HCT116 (cell line): ENCODE measurements around the gene BRD2. TPM values are rescaled to one million over a fixed set of nuclear protein-coding genes. Genes with fewer than 3 reads are reported as not detected.

Experiments used
- ATAC-seq: fragments of 200-7000 bp; cut with Tn5 transposase; 2 replicates; pipeline ENCODE4 v1.9.1; 2020; ENCODE audit warnings: mild to moderate bottlenecking, moderate library complexity
- BruUV-seq: library from RNA; stranded (reverse); fragments of 400-500 nt; replicated peaks from 2 replicates; lab custom pipeline; 2021; lab: Mats Ljungman, UMichigan
- CTCF ChIA-PET: fragments of 300-600 bp; sonication (Branson Sonifier 250); formaldehyde crosslinking; loops from one replicate; lab custom pipeline; 2021; ENCODE audit warnings: antibody characterized with exemption; lab: Charles Lee
- POLR2A ChIA-PET: fragments of 300-600, 350-600 bp; sonication (Branson Sonifier 250); formaldehyde crosslinking; loops from one replicate; lab custom pipeline; 2021; ENCODE audit warnings: antibody characterized with exemption; lab: Charles Lee
- RAD21 ChIA-PET, 2 experiments: fragments of 300-600 bp; sonication (Branson Sonifier 250); formaldehyde crosslinking; loops; one replicate each; lab custom pipeline; 2023; ENCODE audit warnings: low total read pairs in 2 of 2; ENCODE audit not compliant: uncharacterized antibody in 2 of 2, unreplicated experiment in 2 of 2, low non-redundant PET in 1 of 2; lab: Charles Lee
- DNase-seq: peaks from one replicate; pipeline ENCODE4 v3.0.0-alpha.2; 2010; ENCODE audit warnings: low read depth, low spot score
- H2AFZ ChIP-seq: fragments of 200-600 bp; shearing (Covaris generic), sonication (generic); 2 replicates; pipeline ENCODE4 v1.6.1; 2017; ENCODE audit warnings: low read depth, mixed run types, mixed read lengths, antibody characterized with exemption, low read length; ENCODE audit not compliant: poor library complexity, severe bottlenecking
- H3K27ac ChIP-seq: 2 replicates; pipeline ENCODE4 v1.5.1; 2012; ENCODE audit warnings: low read depth, low read length
- H3K27me3 ChIP-seq: fragments of 200-600 bp; sonication (generic); 2 replicates; pipeline ENCODE4 v1.6.1; 2016; ENCODE audit warnings: mixed run types, low read length, mixed read lengths; ENCODE audit not compliant: insufficient read depth
- H3K36me3 ChIP-seq, 2 experiments: fragments of 200-500 bp in 1 of 2; fragments of 200-600 bp in 1 of 2; sonication (Bioruptor generic) in 1 of 2; sonication (generic) in 1 of 2; 2 replicates each; pipeline versions ENCODE4 v1.5.1 to v1.6.1; 2014 to 2016; ENCODE audit warnings: low read length in 2 of 2, inconsistent platforms in 1 of 2, mixed read lengths in 1 of 2, mixed run types in 1 of 2; ENCODE audit not compliant: insufficient read depth in 2 of 2, control insufficient read depth in 1 of 2
- H3K4me1 ChIP-seq, 2 experiments: fragments of 200-600 bp in 1 of 2; sonication (generic) in 1 of 2; 2 replicates each; pipeline versions ENCODE4 v1.5.1 to v1.6.1; 2012 to 2017; ENCODE audit warnings: low read length in 2 of 2, inconsistent platforms in 1 of 2, mild to moderate bottlenecking in 1 of 2, mixed read lengths in 1 of 2, mixed run types in 1 of 2, moderate library complexity in 1 of 2; ENCODE audit not compliant: insufficient read depth in 2 of 2, control insufficient read depth in 1 of 2
- H3K4me2 ChIP-seq: fragments of 200-600 bp; sonication (generic); 2 replicates; pipeline ENCODE4 v1.6.1; 2017; ENCODE audit warnings: mixed run types, low read length, mixed read lengths
- H3K4me3 ChIP-seq, 2 experiments: fragments of 200-600 bp in 1 of 2; sonication (generic) in 1 of 2; replicated peaks in 1 of 2; 2 replicates each; pipeline ENCODE4 v1.5.1; 2011 to 2016; ENCODE audit warnings: low read length in 2 of 2, control low read depth in 1 of 2, low read depth in 1 of 2, mild to moderate bottlenecking in 1 of 2, mixed read lengths in 1 of 2, mixed run types in 1 of 2
- H3K79me2 ChIP-seq: fragments of 200-600 bp; sonication (generic); 2 replicates; pipeline ENCODE4 v1.6.1; 2017; ENCODE audit warnings: mild to moderate bottlenecking, mixed run types, low read length, moderate library complexity, mixed read lengths; ENCODE audit not compliant: insufficient read depth
- H3K9ac ChIP-seq: fragments of 200-600 bp; sonication (generic); 2 replicates; pipeline ENCODE4 v1.6.1; 2016; ENCODE audit warnings: low read length, mixed read lengths
- H3K9me2 ChIP-seq: fragments of 200-600 bp; sonication (generic), shearing (Covaris generic); 2 replicates; pipeline ENCODE4 v1.6.1; 2017; ENCODE audit warnings: mixed run types, mild to moderate bottlenecking, moderate library complexity; ENCODE audit not compliant: insufficient read depth
- H3K9me3 ChIP-seq, 2 experiments: fragments of 200-500 bp in 1 of 2; fragments of 200-600 bp in 1 of 2; sonication (Bioruptor generic) in 1 of 2; sonication (generic) in 1 of 2; 2 replicates each; pipeline ENCODE4 v1.6.1; 2014 to 2017; ENCODE audit warnings: low read length in 2 of 2, mixed read lengths in 2 of 2, inconsistent platforms in 1 of 2, low read depth in 1 of 2, mild to moderate bottlenecking in 1 of 2, mixed run types in 1 of 2, moderate library complexity in 1 of 2; ENCODE audit not compliant: control insufficient read depth in 1 of 2, insufficient read depth in 1 of 2
- H4K20me1 ChIP-seq: fragments of 200-600 bp; sonication (generic), shearing (Covaris generic); 2 replicates; pipeline ENCODE4 v1.6.1; 2017; ENCODE audit warnings: mixed run types, mild to moderate bottlenecking, moderate library complexity; ENCODE audit not compliant: insufficient read depth
- CBX3 ChIP-seq: IDR thresholded peaks from 2 replicates; pipeline ENCODE4 v1.6.1; 2012; ENCODE audit warnings: low read depth
- POLR2AphosphoS5 ChIP-seq: IDR thresholded peaks from 2 replicates; pipeline ENCODE4 v1.6.1; 2011; ENCODE audit warnings: mild to moderate bottlenecking, low read depth, low read length, moderate library complexity
- SIN3A ChIP-seq: IDR thresholded peaks from 2 replicates; pipeline ENCODE4 v1.6.1; 2012; ENCODE audit warnings: low read depth
- SRF ChIP-seq: IDR thresholded peaks from 2 replicates; pipeline ENCODE4 v1.6.1; 2012; ENCODE audit warnings: low read depth
- ZNF274 ChIP-seq: fragments of 200-500 bp; sonication (Bioruptor generic); IDR thresholded peaks from 2 replicates; pipeline ENCODE4 v1.6.1; 2014; ENCODE audit warnings: mild to moderate bottlenecking, low read depth, low read length, inconsistent platforms
- intact Hi-C: fragments of 100-400 bp; cut with micrococcal nuclease; formaldehyde crosslinking; loops from 2 replicates; pipeline ENCODE4 v1.10.0; 2022
- total RNA-seq: library from RNA; stranded (reverse); gene quantifications from one replicate; pipeline ENCODE4 v1.2.1, GENCODE V29; 2021; ENCODE audit not compliant: unreplicated experiment
- TF ChIP-seq, protein P1 (sequence below): IDR thresholded peaks from 2 replicates; pipeline ENCODE4 v1.6.1; 2012

BRD2 gene
- total RNA-seq, 1 experiment from 2014 or later, result 260 TPM

DNA sequence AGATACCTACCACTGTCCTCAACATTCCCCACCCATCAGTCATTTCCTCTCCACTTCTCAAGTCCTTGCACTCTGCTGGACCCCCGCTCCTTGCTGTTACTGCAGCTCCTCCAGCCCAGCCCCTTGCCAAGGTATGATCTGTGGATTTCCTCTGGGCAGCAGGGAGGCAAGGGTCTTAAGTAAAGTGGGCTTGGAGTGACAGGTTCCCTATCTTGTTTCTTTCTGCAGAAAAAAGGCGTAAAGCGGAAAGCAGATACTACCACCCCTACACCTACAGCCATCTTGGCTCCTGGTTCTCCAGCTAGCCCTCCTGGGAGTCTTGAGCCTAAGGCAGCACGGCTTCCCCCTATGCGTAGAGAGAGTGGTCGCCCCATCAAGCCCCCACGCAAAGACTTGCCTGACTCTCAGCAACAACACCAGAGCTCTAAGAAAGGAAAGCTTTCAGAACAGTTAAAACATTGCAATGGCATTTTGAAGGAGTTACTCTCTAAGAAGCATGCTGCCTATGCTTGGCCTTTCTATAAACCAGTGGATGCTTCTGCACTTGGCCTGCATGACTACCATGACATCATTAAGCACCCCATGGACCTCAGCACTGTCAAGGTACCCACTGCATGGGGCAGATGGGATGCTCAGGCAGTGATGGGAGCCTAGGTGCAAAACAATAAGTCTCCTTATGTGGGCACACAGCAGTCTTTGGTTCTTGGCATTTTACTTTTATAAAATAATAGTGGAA is 8.1 kb downstream of the BRD2 start:
- H4K20me1 ChIP-seq, result peaks cover 88% of the 10 kb centered on the region
- H3K9me3 ChIP-seq, result no peaks in the 10 kb centered on the region
- no TSS peak for BruUV-seq
- H2AFZ ChIP-seq, result no peak overlapping the region
- H3K27me3 ChIP-seq, result no peaks in the 10 kb centered on the region
- no peak overlapping the region for H3K9ac ChIP-seq
- H3K4me2 ChIP-seq, result no peak overlapping the region
- intact Hi-C loops, result no loop called here
- no peaks in the 10 kb centered on the region for H3K9me2 ChIP-seq
- DNase-seq (no peak), ATAC-seq (no peak)
- ChIA-PET RAD21 (no interaction called here), POLR2A (interaction anchor here (1.2 kb wide), 1 partner anchor 24 kb away, joined by 3 read pairs; the partner anchor contains the start of gene HLA-DMA)
- peaks cover 5 to 21% of the 10 kb centered on the region in 2 experiments; a peak in 3 of 4 replicates for H3K4me1 ChIP-seq
- H3K36me3 ChIP-seq, result peaks cover 77 to 91% of the 10 kb centered on the region in 2 experiments
- H3K4me3 ChIP-seq, result no peak overlapping the region
- TF ChIP-seq POLR2AphosphoS5, result no peak
- no peak for TF ChIP-seq ZNF274
- TF ChIP-seq, protein P1, sequence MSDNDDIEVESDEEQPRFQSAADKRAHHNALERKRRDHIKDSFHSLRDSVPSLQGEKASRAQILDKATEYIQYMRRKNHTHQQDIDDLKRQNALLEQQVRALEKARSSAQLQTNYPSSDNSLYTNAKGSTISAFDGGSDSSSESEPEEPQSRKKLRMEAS, result no peak
- TF ChIP-seq, all 23 proteins: peak for 0
- CTCF ChIA-PET, result no interaction called here
- Histone ChIP-seq H3K27ac (no peak overlapping the region), H3K79me2 (peaks cover 88% of the 10 kb centered on the region)

DNA sequence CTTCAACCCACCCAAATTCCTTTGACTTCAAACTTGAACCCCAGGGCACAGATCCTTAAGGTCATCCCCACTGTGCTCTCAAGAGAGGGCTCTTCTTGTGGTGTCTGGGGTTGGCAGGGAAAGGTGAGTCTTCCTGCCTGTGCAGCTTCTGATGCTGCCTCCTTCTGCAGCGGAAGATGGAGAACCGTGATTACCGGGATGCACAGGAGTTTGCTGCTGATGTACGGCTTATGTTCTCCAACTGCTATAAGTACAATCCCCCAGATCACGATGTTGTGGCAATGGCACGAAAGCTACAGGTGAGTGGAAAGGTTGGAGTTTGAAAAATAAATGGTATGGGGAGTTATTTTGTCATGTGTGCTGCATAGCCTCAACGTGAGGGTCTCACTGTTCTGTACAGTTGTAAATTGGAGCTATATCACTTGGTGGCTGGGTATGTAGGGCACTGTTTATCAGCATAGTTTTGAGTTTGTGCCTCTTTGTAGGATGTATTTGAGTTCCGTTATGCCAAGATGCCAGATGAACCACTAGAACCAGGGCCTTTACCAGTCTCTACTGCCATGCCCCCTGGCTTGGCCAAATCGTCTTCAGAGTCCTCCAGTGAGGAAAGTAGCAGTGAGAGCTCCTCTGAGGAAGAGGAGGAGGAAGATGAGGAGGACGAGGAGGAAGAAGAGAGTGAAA is 9.0 kb downstream of the BRD2 start:
- Histone ChIP-seq H2AFZ (no peak overlapping the region), H3K9me3 (no peaks in the 10 kb centered on the region), H3K4me2 (no peak overlapping the region), H3K9me2 (no peaks in the 10 kb centered on the region), H3K27me3 (no peaks in the 10 kb centered on the region), H3K4me3 (no peak overlapping the region), H3K27ac (no peak overlapping the region), H3K9ac (no peak overlapping the region), H3K36me3 (peaks cover 77 to 90% of the 10 kb centered on the region in 2 experiments), H3K4me1 (peaks cover 5 to 18% of the 10 kb centered on the region in 2 experiments; a peak in 3 of 4 replicates), H3K79me2 (peaks cover 84% of the 10 kb centered on the region), H4K20me1 (peaks cover 94% of the 10 kb centered on the region)
- DNase-seq, result no peak
- ATAC-seq, result no peak
- POLR2A ChIA-PET, result interaction anchor here (0.6 to 1.6 kb wide), 2 partner anchors 13 to 36 kb away, joined by 3 to 4 read pairs; no protein-coding TSS in a partner anchor
- no TSS peak for BruUV-seq
- CTCF ChIA-PET, result no interaction called here
- intact Hi-C loops, result no loop called here
- TF ChIP-seq SRF (no peak), CBX3 (no peak), SIN3A (no peak)
- RAD21 ChIA-PET, result no interaction called here
